SKM-1 (cell line): ENCODE data around the gene TIMP4.

Experiments used
- DNase-seq: peaks from one replicate; lab custom pipeline; 2025; ENCODE audit not compliant: unreplicated experiment; lab: John Stamatoyannopoulos, UW

TIMP4 gene

GRCh38 chr3:12148183-12148940 lies 10.3 kb downstream of the TIMP4 start:
- DNase-seq = no peak

DNA sequence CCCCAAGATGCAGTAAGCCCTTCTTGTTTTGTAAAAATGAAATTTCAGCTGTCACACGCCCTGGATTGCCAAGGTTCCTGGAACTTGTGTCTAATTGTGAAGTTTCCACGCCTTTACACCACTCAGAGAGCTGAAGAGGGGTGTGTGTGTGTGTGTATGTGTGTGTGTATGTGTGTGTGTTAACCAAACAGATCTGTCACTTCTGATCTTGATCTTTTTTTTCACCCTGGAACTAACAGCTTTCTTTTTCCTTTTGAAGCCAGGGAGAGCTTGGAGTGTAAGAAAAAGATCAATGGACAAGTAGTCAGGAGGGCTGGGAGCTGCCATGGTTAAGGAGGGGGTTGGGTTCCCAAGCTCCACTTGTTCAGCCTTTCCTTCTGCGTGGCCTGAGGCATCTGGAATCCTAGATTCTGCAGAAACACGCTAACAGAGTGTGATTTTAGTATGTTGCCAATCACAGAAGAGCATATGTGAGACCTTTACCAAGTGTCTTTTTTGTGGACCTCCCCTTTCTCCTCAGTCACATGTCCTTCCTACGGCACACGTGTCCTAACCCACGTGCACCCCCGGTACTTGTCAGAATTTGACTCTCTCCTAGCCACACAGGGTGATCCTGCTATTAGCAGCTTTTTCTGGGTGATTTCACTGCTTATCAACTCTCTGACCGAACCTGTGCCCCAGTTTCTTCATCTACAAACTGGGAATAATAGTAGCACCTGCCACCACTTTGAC lies 11.5 kb downstream of the TIMP4 start:
- DNase-seq = no peak

DNA sequence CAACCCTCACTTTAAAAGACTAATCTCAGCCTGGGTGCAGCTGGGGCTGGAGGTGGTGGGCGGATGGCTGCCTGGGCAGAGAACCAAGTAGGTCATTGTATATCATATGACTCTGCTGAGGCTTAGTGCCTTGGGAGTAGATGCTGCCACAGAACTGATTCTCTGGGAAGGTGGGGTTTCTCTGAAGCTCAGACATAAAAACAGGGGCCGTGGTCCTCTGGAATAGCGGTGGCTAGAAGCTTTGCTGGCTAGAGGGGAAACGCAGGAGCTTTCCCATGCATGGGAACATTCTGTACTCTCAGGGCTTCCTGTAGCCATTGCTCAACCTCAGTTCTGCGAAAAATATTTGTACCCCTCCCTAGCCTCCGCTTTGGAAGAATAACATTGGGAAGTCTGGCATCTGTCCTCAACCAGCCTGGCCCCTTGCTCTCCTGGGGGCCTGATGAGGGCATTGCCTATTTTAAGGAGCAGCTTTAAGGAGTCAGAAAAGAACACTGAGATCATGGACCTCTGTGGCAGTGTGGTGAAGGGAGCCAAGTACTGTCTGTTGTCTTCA lies 14.7 kb downstream of the TIMP4 start:
- no peak for DNase-seq

DNA sequence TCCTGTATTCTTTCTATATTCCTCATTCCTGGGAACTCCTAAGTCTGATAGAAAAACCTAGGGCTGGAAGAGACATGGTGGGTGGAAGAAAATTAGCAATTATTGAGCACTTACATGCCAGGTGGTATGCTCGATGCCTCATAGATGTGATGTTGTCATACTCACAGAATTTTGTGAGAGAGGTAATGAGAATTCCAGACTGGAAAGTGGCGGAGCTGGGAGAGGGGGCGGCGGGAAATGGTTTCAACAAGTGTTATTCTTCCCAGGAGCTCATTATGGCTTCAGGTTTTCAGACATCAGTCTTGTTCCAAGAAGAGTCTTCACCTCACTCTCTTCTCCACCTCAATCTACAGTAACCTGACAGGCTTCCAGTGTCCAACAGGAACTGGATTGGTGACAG lies 16.2 kb downstream of the TIMP4 start:
- DNase-seq = no peak

GRCh38 chr3:12141350-12141749 lies 17.4 kb downstream of the TIMP4 start:
- peak; percentile 5 for DNase-seq

GRCh38 chr3:12139111-12139511 lies 19.6 kb downstream of the TIMP4 start:
- DNase-seq = peak; percentile 40

GRCh38 chr3:12138044-12138443 lies 20.7 kb downstream of the TIMP4 start:
- peak; percentile 3 for DNase-seq

GRCh38 chr3:12136371-12136770 lies 22.3 kb downstream of the TIMP4 start:
- no peak for DNase-seq

- peak; percentile 44 for DNase-seq
These were observed 23.6 kb downstream of the TIMP4 start for GRCh38 chr3:12135029-12135657.

DNA sequence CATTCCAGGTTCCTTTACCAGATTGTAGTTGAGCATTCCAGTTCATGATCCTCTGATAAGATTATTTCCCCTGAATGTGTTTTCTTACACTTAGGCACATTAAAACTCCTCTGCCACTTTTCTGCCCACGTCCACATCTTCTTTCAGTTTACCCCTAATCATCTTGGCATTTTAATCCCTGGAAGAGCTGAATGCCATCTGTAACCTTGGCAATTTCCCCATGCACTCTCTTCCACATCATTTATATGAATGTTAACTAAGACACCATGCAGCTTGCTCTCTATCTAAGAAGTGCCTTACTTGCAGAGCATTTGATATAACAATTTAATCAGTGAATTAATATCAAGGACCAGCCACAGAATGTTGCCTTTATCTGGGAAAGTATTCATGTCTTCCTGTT lies 25.8 kb downstream of the TIMP4 start:
- no peak for DNase-seq

DNA sequence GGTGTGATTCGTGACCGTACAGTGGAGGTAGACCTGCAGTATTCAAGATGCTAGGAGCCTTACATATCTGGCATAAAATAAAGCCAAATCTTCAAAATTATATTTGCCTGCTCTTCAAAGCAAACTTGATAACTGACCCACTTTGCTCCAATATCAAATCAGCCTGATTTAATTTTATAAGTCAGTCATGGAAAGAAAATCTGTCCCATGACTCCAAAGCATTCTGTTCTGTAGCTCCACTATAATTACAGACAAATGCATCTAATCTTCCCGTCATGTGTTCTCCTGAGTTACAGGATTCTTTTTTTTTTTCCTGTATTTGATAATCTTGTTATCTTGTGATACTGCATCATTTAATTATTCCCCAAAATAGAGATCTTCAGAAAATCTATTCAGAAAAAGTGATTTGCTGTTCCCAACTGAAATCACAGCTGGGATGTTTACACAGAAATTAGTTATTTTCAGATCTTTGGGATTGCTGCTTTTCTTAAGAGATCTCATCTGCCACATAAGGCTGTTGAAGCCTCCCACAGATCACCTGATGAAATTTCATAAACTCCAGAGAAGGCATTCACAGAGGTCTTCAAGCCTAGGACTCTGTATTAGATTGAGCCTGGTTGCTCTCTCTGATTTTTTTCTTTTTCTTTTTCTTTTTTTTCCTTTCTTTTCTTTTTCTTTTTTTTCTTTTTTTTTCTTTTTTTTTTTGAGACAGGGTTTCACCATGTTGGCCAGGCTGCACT lies 27.2 kb downstream of the TIMP4 start:
- no peak for DNase-seq

- no peak for DNase-seq
These were observed 31.3 kb downstream of the TIMP4 start for GRCh38 chr3:12127391-12127790.

GRCh38 chr3:12125772-12126171 lies 32.9 kb downstream of the TIMP4 start:
- no peak for DNase-seq

- DNase-seq = no peak
These were observed 37.2 kb downstream of the TIMP4 start for GRCh38 chr3:12121466-12121865.

GRCh38 chr3:12120374-12121140 lies 38.2 kb downstream of the TIMP4 start:
- no peak for DNase-seq

DNA sequence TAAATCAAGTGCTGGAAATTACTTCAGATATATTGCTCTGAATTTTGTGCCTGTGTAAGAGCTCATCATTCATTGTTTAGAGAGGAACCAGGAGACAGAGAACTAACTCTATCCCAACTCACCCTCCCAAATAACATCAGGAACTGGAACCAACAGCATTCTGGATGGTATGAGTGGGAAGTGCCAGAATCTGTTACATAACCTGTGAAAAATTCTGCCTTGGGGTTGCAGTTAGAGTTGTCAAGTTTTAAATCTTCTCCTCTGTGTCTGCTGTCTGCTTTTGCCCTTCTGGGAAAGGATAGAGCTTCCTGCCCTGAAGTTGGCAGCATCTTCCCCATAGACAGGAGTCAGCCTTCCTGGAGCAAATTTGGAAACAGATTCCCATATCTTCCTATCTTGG lies 41.2 kb downstream of the TIMP4 start:
- DNase-seq = no peak

DNA sequence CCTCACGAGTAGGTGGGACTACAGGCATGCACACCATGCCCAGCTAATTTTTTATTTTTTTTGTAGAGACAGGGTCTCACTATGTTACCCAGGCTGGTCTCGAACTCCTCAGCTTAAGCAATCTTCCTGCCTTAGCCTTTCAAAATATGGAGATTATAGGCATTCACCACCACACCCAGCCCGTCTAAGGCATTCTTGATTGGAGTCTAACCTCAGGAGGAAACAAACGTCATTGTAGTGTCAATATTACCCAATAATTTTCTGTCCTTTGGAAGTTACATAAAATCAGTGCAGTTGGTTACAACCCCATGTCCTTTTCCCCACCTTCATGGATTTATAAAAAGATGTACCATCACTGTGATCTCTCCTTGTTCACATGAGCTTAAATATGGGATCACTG lies 41.8 kb downstream of the TIMP4 start:
- DNase-seq = no peak

- no peak for DNase-seq
These were observed 42.9 kb downstream of the TIMP4 start for GRCh38 chr3:12115849-12116248.

- no peak for DNase-seq
These were observed 43.6 kb downstream of the TIMP4 start for GRCh38 chr3:12115104-12115503.

- DNase-seq = no peak
These were observed 44.5 kb downstream of the TIMP4 start for GRCh38 chr3:12114251-12114650.
